GM13977 (cell line): Measurements from ENCODE around the gene LINC01488.
A peak's percentile ranks its signal among the peaks of the same experiment; 100 is the strongest.

Source experiments
- DNase-seq: peaks from one replicate; pipeline ENCODE4 v3.0.0; 2012; ENCODE audit warnings: low spot score
- in situ Hi-C: fragments of 300-500 bp; cut with MboI; formaldehyde crosslinking; loops from one replicate; pipeline ENCODE4 v1.12.0; 2022; ENCODE audit warnings: low sequenced_read_pairs, low pct_unique_long_range_greater_than_20kb, mixed read lengths, inconsistent platforms; ENCODE audit not compliant: unreplicated experiment
- TF ChIP-seq, protein P1 (sequence below): IDR thresholded peaks from 2 replicates; pipeline ENCODE4 v1.5.1; 2012; ENCODE audit warnings: mild to moderate bottlenecking, control low read depth; ENCODE audit not compliant: insufficient read depth; ENCODE audit errors: extremely low read depth, missing control alignments

Gene LINC01488

GRCh38 chr11:69439651-69440464 is 41.6 kb upstream of the LINC01488 start:
- TF ChIP-seq, protein P1, sequence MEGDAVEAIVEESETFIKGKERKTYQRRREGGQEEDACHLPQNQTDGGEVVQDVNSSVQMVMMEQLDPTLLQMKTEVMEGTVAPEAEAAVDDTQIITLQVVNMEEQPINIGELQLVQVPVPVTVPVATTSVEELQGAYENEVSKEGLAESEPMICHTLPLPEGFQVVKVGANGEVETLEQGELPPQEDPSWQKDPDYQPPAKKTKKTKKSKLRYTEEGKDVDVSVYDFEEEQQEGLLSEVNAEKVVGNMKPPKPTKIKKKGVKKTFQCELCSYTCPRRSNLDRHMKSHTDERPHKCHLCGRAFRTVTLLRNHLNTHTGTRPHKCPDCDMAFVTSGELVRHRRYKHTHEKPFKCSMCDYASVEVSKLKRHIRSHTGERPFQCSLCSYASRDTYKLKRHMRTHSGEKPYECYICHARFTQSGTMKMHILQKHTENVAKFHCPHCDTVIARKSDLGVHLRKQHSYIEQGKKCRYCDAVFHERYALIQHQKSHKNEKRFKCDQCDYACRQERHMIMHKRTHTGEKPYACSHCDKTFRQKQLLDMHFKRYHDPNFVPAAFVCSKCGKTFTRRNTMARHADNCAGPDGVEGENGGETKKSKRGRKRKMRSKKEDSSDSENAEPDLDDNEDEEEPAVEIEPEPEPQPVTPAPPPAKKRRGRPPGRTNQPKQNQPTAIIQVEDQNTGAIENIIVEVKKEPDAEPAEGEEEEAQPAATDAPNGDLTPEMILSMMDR, result no peak
- in situ Hi-C loops, result no loop called here
- DNase-seq, result no peak

DNA sequence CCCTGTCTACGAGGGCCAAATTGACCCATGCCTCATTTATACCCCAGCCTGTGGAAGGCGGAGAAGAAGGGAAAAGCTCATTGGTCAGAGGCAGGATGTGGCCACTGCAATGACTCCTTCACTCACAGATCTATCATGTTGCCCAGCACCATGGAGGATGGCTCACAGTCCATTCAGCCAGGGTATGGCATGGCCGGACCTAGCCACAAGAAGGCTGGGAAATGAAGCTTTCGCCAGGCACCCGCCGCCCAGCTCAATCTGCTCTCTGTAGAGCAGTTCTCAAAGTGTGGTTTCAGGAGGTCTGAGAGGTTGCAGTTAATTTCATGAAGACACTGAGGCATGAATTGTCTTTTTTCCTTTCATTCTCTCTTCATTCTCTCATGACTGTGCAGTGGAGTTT is 40.6 kb upstream of the LINC01488 start:
- TF ChIP-seq, protein P1, result no peak
- no peak for DNase-seq
- in situ Hi-C loops, result no loop called here

- TF ChIP-seq, protein P1, result no peak
- in situ Hi-C loops, result no loop called here
- DNase-seq, result no peak
Measured at GRCh38 chr11:69442012-69442806, 39.3 kb upstream of the LINC01488 start.

DNA sequence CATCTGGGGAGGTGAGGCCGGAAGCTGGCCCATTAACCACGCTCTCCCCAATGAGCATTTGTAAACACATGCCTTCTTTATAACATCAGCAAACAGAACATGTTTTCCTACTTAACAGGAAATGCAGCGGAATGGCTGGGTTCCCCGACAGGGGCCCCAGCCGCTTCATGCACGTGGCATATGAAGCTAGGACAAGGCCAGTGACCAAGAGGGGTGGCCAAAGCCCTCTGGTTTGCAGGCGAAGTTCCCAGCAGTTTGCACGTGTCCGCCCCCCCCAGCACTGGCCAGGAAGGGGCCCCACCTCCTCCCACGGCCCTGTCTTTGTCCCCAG is 38.7 kb upstream of the LINC01488 start:
- no peak for DNase-seq
- in situ Hi-C loops, result no loop called here
- TF ChIP-seq, protein P1, result no peak

DNA sequence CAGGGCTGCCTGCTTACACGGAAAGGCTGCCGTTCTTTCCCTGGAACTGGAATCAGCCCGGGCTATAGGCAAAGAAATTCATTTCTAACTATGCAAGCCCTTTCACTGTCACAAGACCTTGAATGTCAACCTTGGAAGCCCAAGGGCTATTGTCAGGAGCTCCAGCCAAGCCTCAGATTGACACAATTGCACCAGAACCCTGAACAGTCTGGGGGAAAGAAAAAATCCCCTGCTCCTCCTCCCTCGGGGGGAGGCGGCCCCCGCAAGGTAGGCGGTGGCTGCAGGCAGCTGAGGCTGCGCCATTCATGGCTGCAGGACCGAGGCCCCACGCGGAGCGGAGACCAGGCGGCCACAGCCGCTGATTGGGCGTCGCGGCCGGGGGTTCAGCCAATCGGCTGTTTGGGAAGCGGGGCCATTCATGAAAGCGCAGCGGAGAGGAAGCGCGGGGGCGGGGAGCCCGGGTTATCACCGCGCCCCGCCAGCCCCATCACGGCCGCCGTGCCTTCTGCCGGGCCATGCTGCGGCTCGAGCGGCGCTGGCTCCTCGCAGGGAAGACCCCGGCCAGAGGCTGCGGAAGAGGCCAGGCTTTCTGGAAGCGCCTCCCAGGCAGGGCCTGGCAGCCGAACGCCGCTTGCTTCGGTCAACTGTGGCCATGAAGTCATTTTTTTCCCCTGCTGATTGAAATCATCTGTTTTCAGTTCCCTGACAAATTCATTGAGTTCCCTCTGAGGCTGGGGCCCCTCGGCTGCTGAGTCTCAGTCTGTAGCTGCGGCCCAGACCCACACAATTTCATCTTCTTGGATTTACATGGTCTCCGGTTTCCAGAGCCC is 38.1 kb upstream of the LINC01488 start:
- peak; percentile 97 for DNase-seq
- TF ChIP-seq, protein P1, result no peak
- in situ Hi-C loops, result no loop called here

DNA sequence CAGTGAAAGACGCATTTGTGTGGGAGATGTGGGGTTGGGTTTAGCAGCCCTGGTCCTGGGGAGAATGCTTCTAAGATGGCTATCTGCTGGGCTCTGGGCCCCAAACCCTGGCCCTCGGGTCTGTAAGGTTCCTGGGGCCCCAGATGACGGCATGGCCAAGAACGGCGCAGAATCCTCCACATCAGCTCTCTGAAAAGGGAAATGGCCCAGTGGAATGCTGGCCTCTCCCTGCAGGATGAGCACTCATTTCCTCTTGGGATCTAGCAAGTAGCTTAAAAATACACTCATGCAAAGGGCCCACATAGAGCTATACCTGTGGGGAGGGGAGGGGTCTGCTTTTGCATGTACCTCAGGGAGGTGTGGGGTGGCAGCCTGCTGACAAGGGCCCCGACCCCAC is 37.5 kb upstream of the LINC01488 start:
- in situ Hi-C loops, result no loop called here
- TF ChIP-seq, protein P1, result no peak
- DNase-seq, result no peak
